GM20000 (cell line): ENCODE measurements around the gene LIME1.
"Not testable (repeated sequence)": the region's sequence is repeated elsewhere in the genome, so short reads cannot be mapped to it uniquely, and the experiment has no call there.

ENCODE experiments used
- DNase-seq: peaks from one replicate; pipeline ENCODE4 v3.0.0; 2012; ENCODE audit warnings: low spot score
- CTCF ChIP-seq: IDR thresholded peaks from 2 replicates; pipeline ENCODE4 v1.5.1; 2012; ENCODE audit warnings: mild to moderate bottlenecking, control low read depth; ENCODE audit errors: extremely low read depth, missing control alignments

Gene LIME1

GRCh38 chr20:63718996-63719395 is 17.5 kb upstream of the LIME1 start:
- DNase-seq = no peak
- no peak for TF ChIP-seq CTCF

- not testable (repeated sequence) for DNase-seq
These were observed 13.4 kb upstream of the LIME1 start for GRCh38 chr20:63722967-63723622.

GRCh38 chr20:63730189-63730733 is 6.2 kb upstream of the LIME1 start:
- DNase-seq = not testable (repeated sequence)

GRCh38 chr20:63731410-63731809 is 5.1 kb upstream of the LIME1 start:
- no peak for TF ChIP-seq CTCF
- DNase-seq = no peak

- TF ChIP-seq CTCF = no peak
- no peak for DNase-seq
These were observed 4.1 kb upstream of the LIME1 start for GRCh38 chr20:63732118-63733095.

GRCh38 chr20:63733117-63733516 is 3.3 kb upstream of the LIME1 start:
- TF ChIP-seq CTCF = no peak
- no peak for DNase-seq

GRCh38 chr20:63733579-63734081 is 2.8 kb upstream of the LIME1 start:
- no peak for TF ChIP-seq CTCF
- no peak for DNase-seq
